Activated T-helper 2 cell treated with anti-CD3 and anti-CD28 coated beads, Interferon-gamma antibody, Interleukin-2, Interleukin-4, amounts not matched to agents 10 μg/mL and 5 μg/mL and 100 μg/mL, durations not matched to agents 14 hours and 24 hours and 36 hours (primary cell): ENCODE data around the gene CCDC201. TPM values are rescaled to one million over a fixed set of nuclear protein-coding genes. Genes with fewer than 3 reads are reported as not detected.

ENCODE experiments used
- DNase-seq: peaks from one replicate; pipeline ENCODE4 v3.0.0; 2021; ENCODE audit warnings: low spot score
- H3K27ac Mint-ChIP-seq: one replicate; pipeline ENCODE4 v1.8.0; 2021; ENCODE audit warnings: mixed read lengths
- H3K27me3 Mint-ChIP-seq: one replicate; pipeline ENCODE4 v1.8.0; 2021; ENCODE audit warnings: low read depth, mixed read lengths
- H3K36me3 Mint-ChIP-seq: one replicate; pipeline ENCODE4 v1.8.0; 2021; ENCODE audit warnings: low read depth, mixed read lengths
- H3K4me1 Mint-ChIP-seq: one replicate; pipeline ENCODE4 v1.8.0; 2021; ENCODE audit warnings: low read depth, mixed read lengths
- H3K4me3 Mint-ChIP-seq: one replicate; pipeline ENCODE4 v1.8.0; 2021; ENCODE audit warnings: low read depth, mild to moderate bottlenecking, moderate library complexity, mixed read lengths
- H3K9me3 Mint-ChIP-seq: one replicate; pipeline ENCODE4 v1.8.0; 2021; ENCODE audit warnings: mixed read lengths
- intact Hi-C: fragments of 100-400 bp; cut with micrococcal nuclease; formaldehyde crosslinking; loops from one replicate; pipeline ENCODE4 v1.15.1; 2023
- total RNA-seq: library from RNA; stranded (reverse); gene quantifications from 2 replicates; pipeline ENCODE4 v1.2.3, GENCODE V29; 2022

The CCDC201 gene
- total RNA-seq, 1 donor from 2014 or later = not detected

GRCh38 chr7:45911311-45911710, 38.4 kb upstream of the CCDC201 start:
- intact Hi-C loops = no loop called here
- no peaks in the 10 kb centered on the region for H3K36me3 Mint-ChIP-seq
- no peak for DNase-seq
- peaks cover 3% of the 10 kb centered on the region for H3K27me3 Mint-ChIP-seq
- H3K27ac Mint-ChIP-seq = no peak overlapping the region
- H3K4me1 Mint-ChIP-seq = no peaks in the 10 kb centered on the region
- H3K4me3 Mint-ChIP-seq = no peak overlapping the region
- H3K9me3 Mint-ChIP-seq = no peaks in the 10 kb centered on the region

- Mint-ChIP-seq H3K4me1 (no peaks in the 10 kb centered on the region), H3K4me3 (no peak overlapping the region), H3K27ac (no peak overlapping the region), H3K36me3 (no peaks in the 10 kb centered on the region), H3K27me3 (peaks cover 7% of the 10 kb centered on the region), H3K9me3 (no peaks in the 10 kb centered on the region)
- intact Hi-C loops = no loop called here
- no peak for DNase-seq
Observed at GRCh38 chr7:45910855-45911254, 38.0 kb upstream of the CCDC201 start.

DNA sequence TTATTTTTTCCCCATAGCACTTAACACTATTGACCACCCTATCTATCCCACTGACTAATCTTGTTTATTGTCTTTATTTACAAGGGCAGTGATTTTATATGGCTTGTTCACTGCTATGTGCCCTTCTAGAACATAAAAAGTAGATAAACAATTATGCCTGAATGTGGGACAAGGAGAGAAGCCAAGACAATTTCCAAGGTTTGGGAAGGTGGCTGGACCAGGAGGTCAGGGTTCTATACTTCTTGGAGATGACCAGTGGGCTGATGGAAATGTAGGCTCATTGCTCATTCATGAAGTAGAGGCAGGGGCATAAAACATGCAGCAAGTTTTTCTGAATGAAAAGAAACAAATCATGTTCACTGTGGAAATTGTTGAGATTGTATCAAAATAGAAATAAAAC, 36.7 kb upstream of the CCDC201 start:
- Mint-ChIP-seq H3K4me1 (no peaks in the 10 kb centered on the region), H3K27me3 (peaks cover 8% of the 10 kb centered on the region), H3K9me3 (no peaks in the 10 kb centered on the region), H3K36me3 (no peaks in the 10 kb centered on the region), H3K27ac (no peak overlapping the region), H3K4me3 (no peak overlapping the region)
- DNase-seq = no peak
- intact Hi-C loops = no loop called here

DNA sequence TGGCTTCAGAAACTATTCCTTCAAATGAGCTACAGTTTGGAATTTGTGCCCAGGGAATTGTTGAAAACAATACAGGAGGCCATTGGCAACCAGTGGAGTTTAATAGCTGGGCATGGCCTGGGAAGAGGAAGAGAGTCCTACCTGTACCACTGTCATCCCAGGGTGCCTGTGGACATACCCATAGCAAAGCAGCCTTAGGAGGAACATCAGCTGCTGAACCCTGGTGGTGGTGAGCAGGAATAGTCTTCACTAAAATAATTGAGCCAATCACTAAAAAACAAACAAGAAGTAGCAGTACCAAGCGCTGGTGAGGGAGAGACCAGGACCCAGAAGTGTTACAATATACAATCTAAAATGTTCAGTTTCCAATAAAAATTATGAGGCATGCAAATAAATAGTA, 29.9 kb upstream of the CCDC201 start:
- H3K27ac Mint-ChIP-seq = no peak overlapping the region
- H3K27me3 Mint-ChIP-seq = peaks cover 8% of the 10 kb centered on the region
- no peaks in the 10 kb centered on the region for H3K36me3 Mint-ChIP-seq
- peaks cover 2% of the 10 kb centered on the region for H3K4me1 Mint-ChIP-seq
- DNase-seq = no peak
- intact Hi-C loops = no loop called here
- H3K4me3 Mint-ChIP-seq = no peak overlapping the region
- no peaks in the 10 kb centered on the region for H3K9me3 Mint-ChIP-seq

GRCh38 chr7:45901566-45901965, 28.7 kb upstream of the CCDC201 start:
- intact Hi-C loops = no loop called here
- Mint-ChIP-seq H3K4me1 (peaks cover 2% of the 10 kb centered on the region), H3K36me3 (no peaks in the 10 kb centered on the region), H3K27ac (no peak overlapping the region), H3K27me3 (peaks cover 5% of the 10 kb centered on the region), H3K9me3 (no peaks in the 10 kb centered on the region), H3K4me3 (no peak overlapping the region)
- no peak for DNase-seq

DNA sequence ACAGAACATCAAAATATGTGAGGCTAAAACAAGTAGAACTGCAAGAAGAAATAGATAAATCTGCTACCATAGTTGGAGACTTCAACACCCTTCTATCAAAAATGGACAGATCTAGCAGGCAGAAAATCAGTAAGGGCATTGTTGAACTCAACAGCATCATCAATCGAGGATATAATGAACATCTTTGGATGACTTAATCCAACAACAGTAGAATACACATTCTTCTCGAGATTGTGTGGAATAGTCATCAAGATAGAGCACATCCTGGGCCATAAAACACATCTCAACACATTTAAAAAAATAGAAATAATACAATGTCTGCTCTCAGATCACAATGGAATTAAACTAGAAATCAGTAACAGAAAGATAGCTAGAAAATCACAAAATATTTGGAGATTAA, 25.3 kb upstream of the CCDC201 start:
- no peak overlapping the region for H3K4me3 Mint-ChIP-seq
- no peaks in the 10 kb centered on the region for H3K36me3 Mint-ChIP-seq
- H3K27ac Mint-ChIP-seq = no peak overlapping the region
- no peaks in the 10 kb centered on the region for H3K27me3 Mint-ChIP-seq
- no peaks in the 10 kb centered on the region for H3K9me3 Mint-ChIP-seq
- intact Hi-C loops = no loop called here
- DNase-seq = no peak
- H3K4me1 Mint-ChIP-seq = peaks cover 2% of the 10 kb centered on the region

DNA sequence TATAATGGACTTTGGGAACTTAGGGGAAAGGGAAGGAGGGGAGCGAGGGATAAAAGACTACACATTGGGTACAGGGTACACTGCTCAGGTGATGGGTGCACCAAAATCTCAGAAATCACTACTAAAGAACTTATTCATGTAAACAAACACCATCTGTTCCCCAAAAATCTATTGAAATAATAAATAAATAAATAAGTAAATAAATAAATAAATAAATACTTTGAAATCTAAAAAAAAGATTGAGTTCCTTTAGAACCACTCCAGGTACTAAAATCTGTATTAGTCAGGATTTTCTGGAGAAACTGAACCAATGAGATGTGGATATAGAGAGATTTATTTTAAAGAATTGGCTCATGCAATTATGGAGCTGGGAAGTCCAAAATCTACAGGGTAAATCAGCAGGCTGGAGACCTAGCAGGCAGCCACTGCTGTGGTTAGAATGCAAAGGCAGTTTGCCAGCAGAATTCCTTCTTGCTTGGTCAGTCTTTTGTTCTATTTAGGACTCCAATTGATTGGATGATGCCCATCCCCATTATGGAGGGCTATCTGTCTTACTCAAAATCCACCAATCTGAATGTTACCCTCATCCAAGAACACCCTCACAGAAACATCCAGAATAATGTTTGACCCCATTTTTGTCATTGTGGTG, 24.3 kb upstream of the CCDC201 start:
- peaks cover 2% of the 10 kb centered on the region for H3K4me1 Mint-ChIP-seq
- no peaks in the 10 kb centered on the region for H3K27me3 Mint-ChIP-seq
- no peaks in the 10 kb centered on the region for H3K36me3 Mint-ChIP-seq
- H3K27ac Mint-ChIP-seq = no peak overlapping the region
- no peak for DNase-seq
- H3K9me3 Mint-ChIP-seq = no peaks in the 10 kb centered on the region
- no peak overlapping the region for H3K4me3 Mint-ChIP-seq
- intact Hi-C loops = no loop called here

- Mint-ChIP-seq H3K9me3 (no peaks in the 10 kb centered on the region), H3K27ac (no peak overlapping the region), H3K4me3 (no peak overlapping the region), H3K27me3 (peaks cover 14% of the 10 kb centered on the region), H3K4me1 (no peaks in the 10 kb centered on the region), H3K36me3 (no peaks in the 10 kb centered on the region)
- DNase-seq = no peak
- intact Hi-C loops = no loop called here
Observed at GRCh38 chr7:45894665-45895062, 21.8 kb upstream of the CCDC201 start.

GRCh38 chr7:45893996-45894664, 21.2 kb upstream of the CCDC201 start:
- no peaks in the 10 kb centered on the region for H3K36me3 Mint-ChIP-seq
- H3K27me3 Mint-ChIP-seq = peaks cover 19% of the 10 kb centered on the region
- intact Hi-C loops = no loop called here
- no peak overlapping the region for H3K4me3 Mint-ChIP-seq
- H3K27ac Mint-ChIP-seq = no peak overlapping the region
- H3K9me3 Mint-ChIP-seq = no peaks in the 10 kb centered on the region
- no peak for DNase-seq
- H3K4me1 Mint-ChIP-seq = no peaks in the 10 kb centered on the region

DNA sequence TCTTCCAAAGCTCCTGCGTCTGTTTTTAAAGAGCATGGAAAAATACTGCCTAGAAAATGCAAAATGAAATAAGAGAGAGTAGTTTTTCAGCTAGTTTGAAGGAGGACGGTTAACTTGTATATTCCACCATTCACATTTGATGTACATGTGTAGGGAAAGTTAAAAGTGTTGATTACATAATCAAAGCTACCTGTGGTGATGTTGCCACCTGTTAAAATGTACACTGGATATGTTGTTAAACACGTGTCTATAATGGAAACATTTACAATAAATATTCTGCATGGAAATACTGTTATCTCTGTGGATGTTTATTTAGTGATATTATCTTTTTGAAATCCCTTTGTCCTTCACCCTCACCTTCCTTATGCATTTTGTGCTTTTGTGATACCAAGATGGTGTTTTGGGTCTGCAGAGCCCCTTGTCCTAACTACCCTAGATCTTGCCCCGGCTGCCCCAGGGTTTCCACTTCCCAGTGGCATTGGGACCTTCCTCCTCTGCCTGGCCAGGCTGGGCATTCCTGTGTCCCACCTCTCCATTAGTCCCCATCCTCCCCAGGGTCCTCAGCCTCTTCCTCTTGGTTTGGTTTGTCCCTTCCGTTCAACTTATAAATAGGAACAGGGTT, 20.6 kb upstream of the CCDC201 start:
- H3K9me3 Mint-ChIP-seq = no peaks in the 10 kb centered on the region
- DNase-seq = no peak
- intact Hi-C loops = no loop called here
- peaks cover 21% of the 10 kb centered on the region for H3K27me3 Mint-ChIP-seq
- no peaks in the 10 kb centered on the region for H3K4me1 Mint-ChIP-seq
- H3K4me3 Mint-ChIP-seq = no peak overlapping the region
- H3K27ac Mint-ChIP-seq = no peak overlapping the region
- H3K36me3 Mint-ChIP-seq = no peaks in the 10 kb centered on the region

DNA sequence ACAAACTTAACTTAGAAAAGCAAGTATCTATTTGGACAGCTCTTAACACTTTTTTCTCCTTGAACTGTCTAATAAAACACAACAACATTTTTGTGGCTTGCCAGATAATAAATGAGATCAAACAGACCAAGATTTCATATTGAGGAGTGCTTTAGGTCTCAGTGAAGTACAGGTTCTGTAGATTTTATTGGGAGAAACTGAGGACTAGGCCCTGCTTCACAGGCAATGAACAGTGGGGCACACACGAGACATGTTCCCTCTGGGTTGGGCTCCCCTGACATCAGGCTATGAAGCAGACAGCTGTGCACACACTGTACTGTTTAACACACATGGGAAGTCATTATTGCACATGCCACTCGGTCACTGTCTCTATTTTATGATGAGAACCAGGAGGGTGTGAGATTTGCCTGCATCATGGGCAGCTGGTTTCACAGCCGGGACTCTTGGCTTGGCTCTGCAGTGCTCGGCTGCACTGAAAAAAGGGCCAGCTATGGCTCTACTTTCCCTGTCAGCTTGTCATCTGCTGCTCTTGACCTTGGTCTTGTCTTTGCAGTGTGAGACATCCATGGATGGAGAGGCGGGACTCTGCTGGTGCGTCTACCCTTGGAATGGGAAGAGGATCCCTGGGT, 19.6 kb upstream of the CCDC201 start:
- Mint-ChIP-seq H3K27ac (no peak overlapping the region), H3K27me3 (peaks cover 30% of the 10 kb centered on the region), H3K4me3 (no peak overlapping the region), H3K9me3 (no peaks in the 10 kb centered on the region), H3K36me3 (no peaks in the 10 kb centered on the region), H3K4me1 (no peaks in the 10 kb centered on the region)
- intact Hi-C loops = no loop called here
- no peak for DNase-seq

DNA sequence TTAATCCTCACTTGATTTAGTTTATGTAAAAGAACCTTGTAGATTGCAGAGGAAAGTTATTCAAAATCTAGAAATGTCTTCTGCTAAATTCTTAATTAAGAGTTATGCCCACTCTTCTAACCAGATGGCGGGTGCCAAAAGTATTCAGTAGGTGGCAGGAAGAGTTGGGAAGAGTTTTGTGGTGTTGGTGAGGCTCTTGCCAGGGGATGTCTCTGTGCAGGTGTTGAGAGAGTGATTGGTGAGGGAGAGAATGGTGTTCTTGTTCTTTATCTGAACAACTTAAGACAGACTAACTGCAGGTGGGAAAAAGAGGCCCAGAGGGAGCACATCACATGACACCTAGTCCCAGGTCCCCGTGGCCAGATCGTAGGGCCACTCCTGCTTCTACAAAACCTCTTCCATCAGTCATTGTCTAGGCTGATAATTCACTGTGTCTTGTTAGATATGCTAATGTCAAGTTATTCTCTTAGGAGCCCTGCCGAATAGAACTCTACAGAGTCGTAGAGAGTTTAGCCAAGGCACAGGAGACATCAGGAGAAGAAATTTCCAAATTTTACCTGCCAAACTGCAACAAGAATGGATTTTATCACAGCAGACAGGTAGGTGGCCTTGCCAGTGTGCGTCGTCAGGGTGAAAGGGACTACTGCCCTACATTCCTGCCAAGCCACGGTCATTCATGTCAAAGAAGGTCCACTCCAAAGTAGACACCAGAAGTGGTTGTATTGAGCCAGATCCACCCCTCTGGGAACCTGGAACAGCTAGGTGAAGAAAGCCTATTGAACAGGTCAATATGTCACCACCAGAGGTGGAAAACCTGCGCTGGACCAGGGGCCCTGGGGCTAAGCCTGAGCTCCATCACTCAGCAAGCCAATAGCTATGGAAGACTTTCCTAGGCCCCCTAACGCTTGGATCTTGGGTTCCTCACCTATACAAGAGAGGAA, 18.9 kb upstream of the CCDC201 start:
- intact Hi-C loops = no loop called here
- H3K4me3 Mint-ChIP-seq = no peak overlapping the region
- H3K36me3 Mint-ChIP-seq = no peaks in the 10 kb centered on the region
- H3K27ac Mint-ChIP-seq = no peak overlapping the region
- no peak for DNase-seq
- peaks cover 36% of the 10 kb centered on the region for H3K27me3 Mint-ChIP-seq
- no peaks in the 10 kb centered on the region for H3K4me1 Mint-ChIP-seq
- H3K9me3 Mint-ChIP-seq = no peaks in the 10 kb centered on the region
